ENCODE data around the gene FRMD1. TPM values are rescaled to one million over a fixed set of nuclear protein-coding genes. Genes with fewer than 3 reads are reported as not detected.

The FRMD1 gene
- total RNA-seq, 1 experiment from 2014 or later: not detected

GRCh38 chr6:168045706-168046620 is 33.0 kb downstream of the FRMD1 start:
- Histone ChIP-seq H3K36me3 (no peaks in the 10 kb centered on the region), H3K4me3 (no peak overlapping the region), H3K27me3 (no peaks in the 10 kb centered on the region), H3K9me3 (no peaks in the 10 kb centered on the region)
- no peak for DNase-seq

- Histone ChIP-seq H3K4me3 (no peak overlapping the region), H3K36me3 (no peaks in the 10 kb centered on the region), H3K9me3 (no peaks in the 10 kb centered on the region), H3K27me3 (no peaks in the 10 kb centered on the region)
- DNase-seq: no peak
Measured at GRCh38 chr6:168045141-168045691, 33.8 kb downstream of the FRMD1 start.

- no peak for DNase-seq
- no peak overlapping the region for H3K4me3 ChIP-seq
- H3K9me3 ChIP-seq: no peaks in the 10 kb centered on the region
- no peaks in the 10 kb centered on the region for H3K27me3 ChIP-seq
- no peaks in the 10 kb centered on the region for H3K36me3 ChIP-seq
Measured at GRCh38 chr6:168044521-168045130, 34.4 kb downstream of the FRMD1 start.

GRCh38 chr6:168043848-168044415 is 35.1 kb downstream of the FRMD1 start:
- Histone ChIP-seq H3K36me3 (no peaks in the 10 kb centered on the region), H3K4me3 (no peak overlapping the region), H3K27me3 (no peaks in the 10 kb centered on the region), H3K9me3 (no peaks in the 10 kb centered on the region)
- DNase-seq: no peak

- no peak overlapping the region for H3K4me3 ChIP-seq
- no peaks in the 10 kb centered on the region for H3K9me3 ChIP-seq
- DNase-seq: no peak
- H3K36me3 ChIP-seq: no peaks in the 10 kb centered on the region
- H3K27me3 ChIP-seq: no peaks in the 10 kb centered on the region
Measured at GRCh38 chr6:168043193-168043847, 35.7 kb downstream of the FRMD1 start.

GRCh38 chr6:168042426-168043192 is 36.4 kb downstream of the FRMD1 start:
- Histone ChIP-seq H3K4me3 (no peak overlapping the region), H3K9me3 (no peaks in the 10 kb centered on the region), H3K27me3 (no peaks in the 10 kb centered on the region), H3K36me3 (no peaks in the 10 kb centered on the region)
- DNase-seq: no peak

GRCh38 chr6:168041928-168042327 is 37.1 kb downstream of the FRMD1 start:
- no peak for DNase-seq
- no peaks in the 10 kb centered on the region for H3K27me3 ChIP-seq
- no peaks in the 10 kb centered on the region for H3K36me3 ChIP-seq
- H3K9me3 ChIP-seq: no peaks in the 10 kb centered on the region
- H3K4me3 ChIP-seq: no peak overlapping the region

GRCh38 chr6:168040856-168041496 is 38.0 kb downstream of the FRMD1 start:
- H3K4me3 ChIP-seq: no peak overlapping the region
- DNase-seq: no peak
- no peaks in the 10 kb centered on the region for H3K27me3 ChIP-seq
- H3K9me3 ChIP-seq: no peaks in the 10 kb centered on the region
- no peaks in the 10 kb centered on the region for H3K36me3 ChIP-seq

- DNase-seq: no peak
- Histone ChIP-seq H3K4me3 (no peak overlapping the region), H3K9me3 (no peaks in the 10 kb centered on the region), H3K27me3 (no peaks in the 10 kb centered on the region), H3K36me3 (no peaks in the 10 kb centered on the region)
Measured at GRCh38 chr6:168039849-168040248, 39.2 kb downstream of the FRMD1 start.

- Histone ChIP-seq H3K36me3 (no peaks in the 10 kb centered on the region), H3K9me3 (no peaks in the 10 kb centered on the region), H3K4me3 (no peak overlapping the region), H3K27me3 (no peaks in the 10 kb centered on the region)
- DNase-seq: no peak
Measured at GRCh38 chr6:168039301-168039700, 39.7 kb downstream of the FRMD1 start.

GRCh38 chr6:168038576-168039140 is 40.4 kb downstream of the FRMD1 start:
- H3K36me3 ChIP-seq: no peaks in the 10 kb centered on the region

GRCh38 chr6:168037856-168038255 is 41.2 kb downstream of the FRMD1 start:
- DNase-seq: no peak
- H3K27me3 ChIP-seq: no peaks in the 10 kb centered on the region
- no peaks in the 10 kb centered on the region for H3K9me3 ChIP-seq
- H3K4me3 ChIP-seq: no peak overlapping the region
- no peaks in the 10 kb centered on the region for H3K36me3 ChIP-seq

More at GRCh38 chr6:168038576-168039140, 40.4 kb downstream of the FRMD1 start:
- Histone ChIP-seq H3K9me3 (no peaks in the 10 kb centered on the region), H3K4me3 (no peak overlapping the region), H3K27me3 (no peaks in the 10 kb centered on the region)
- no peak for DNase-seq

- H3K4me3 ChIP-seq: no peak overlapping the region
- H3K9me3 ChIP-seq: no peaks in the 10 kb centered on the region
- H3K36me3 ChIP-seq: no peaks in the 10 kb centered on the region
- no peaks in the 10 kb centered on the region for H3K27me3 ChIP-seq
- no peak for DNase-seq
Measured at GRCh38 chr6:168037242-168037641, 41.8 kb downstream of the FRMD1 start.

GRCh38 chr6:168035661-168036545 is 43.1 kb downstream of the FRMD1 start:
- peak; percentile 24 for DNase-seq
- H3K9me3 ChIP-seq: no peaks in the 10 kb centered on the region
- H3K36me3 ChIP-seq: no peaks in the 10 kb centered on the region
- H3K27me3 ChIP-seq: no peaks in the 10 kb centered on the region
- peak overlapping the region; percentile 47 for H3K4me3 ChIP-seq

All from MG63 (cell line).